DOHH2 (cell line): ENCODE results near the gene GOLIM4.

Source experiments
- H3F3A ChIP-seq: fragments of 200-600 bp; sonication (generic), shearing (Covaris generic); 2 replicates; pipeline ENCODE4 v1.6.0; 2016; ENCODE audit warnings: antibody characterized with exemption, mild to moderate bottlenecking; ENCODE audit not compliant: control insufficient read depth, insufficient read depth
- H3K27ac ChIP-seq: fragments of 200-600 bp; sonication (generic); 2 replicates; pipeline ENCODE4 v1.5.1; 2014; ENCODE audit warnings: low read depth, mild to moderate bottlenecking, low read length, moderate library complexity
- H3K27me3 ChIP-seq: fragments of 200-600 bp; sonication (generic); 2 replicates; pipeline ENCODE4 v1.6.1; 2014; ENCODE audit warnings: mild to moderate bottlenecking, low read length, mixed read lengths; ENCODE audit not compliant: control insufficient read depth
- H3K36me3 ChIP-seq: fragments of 200-600 bp; sonication (generic); 2 replicates; pipeline ENCODE4 v1.6.1; 2014; ENCODE audit warnings: mild to moderate bottlenecking, low read length, moderate library complexity, mixed read lengths; ENCODE audit not compliant: control insufficient read depth
- H3K4me1 ChIP-seq: fragments of 200-600 bp; sonication (generic); 2 replicates; pipeline ENCODE4 v1.6.1; 2014; ENCODE audit warnings: mild to moderate bottlenecking, low read length, mixed read lengths; ENCODE audit not compliant: control insufficient read depth
- H3K4me2 ChIP-seq: fragments of 200-600 bp; sonication (generic); 2 replicates; pipeline ENCODE4 v1.6.0; 2014; ENCODE audit warnings: mild to moderate bottlenecking, low read length, moderate library complexity
- H3K4me3 ChIP-seq: fragments of 200-600 bp; sonication (generic); 2 replicates; pipeline ENCODE4 v1.5.1; 2014; ENCODE audit warnings: mild to moderate bottlenecking, low read length, mixed read lengths
- H3K79me2 ChIP-seq: fragments of 200-600 bp; sonication (generic); 2 replicates; pipeline ENCODE4 v1.6.1; 2014; ENCODE audit warnings: mild to moderate bottlenecking, low read length, mixed read lengths; ENCODE audit not compliant: control insufficient read depth
- H3K9me2 ChIP-seq: fragments of 200-600 bp; sonication (generic); replicated peaks from 2 replicates; pipeline ENCODE4 v1.6.1; 2014; ENCODE audit warnings: mild to moderate bottlenecking, low read length, mixed read lengths; ENCODE audit not compliant: control insufficient read depth
- H3K9me3 ChIP-seq: fragments of 200-600 bp; sonication (generic); 2 replicates; pipeline ENCODE4 v1.6.1; 2014; ENCODE audit warnings: antibody characterized with exemption, low read length, mixed read lengths; ENCODE audit not compliant: control insufficient read depth, insufficient read depth
- H4K20me1 ChIP-seq: fragments of 200-600 bp; sonication (generic); 2 replicates; pipeline ENCODE4 v1.6.0; 2014; ENCODE audit warnings: low read depth, mild to moderate bottlenecking, antibody characterized with exemption, low read length, moderate library complexity; ENCODE audit not compliant: control insufficient read depth, insufficient read depth
- CTCF ChIP-seq: fragments of 200-600 bp; sonication (generic); IDR thresholded peaks from one replicate; pipeline ENCODE4 v1.5.1; 2014; ENCODE audit warnings: antibody characterized with exemption, mild to moderate bottlenecking, low read depth, low read length; ENCODE audit not compliant: poor library complexity, severe bottlenecking
- EZH2phosphoT487 ChIP-seq: fragments of 200-600 bp; sonication (generic); IDR thresholded peaks from 2 replicates; pipeline ENCODE4 v1.6.1; 2017; ENCODE audit warnings: borderline replicate concordance, mild to moderate bottlenecking, antibody characterized with exemption, low read length, moderate library complexity, mixed read lengths

The GOLIM4 gene

GRCh38 chr3:168071591-168072322 is 24.0 kb downstream of the GOLIM4 start:
- H3K4me2 ChIP-seq = no peak overlapping the region
- no peaks in the 10 kb centered on the region for H3K9me2 ChIP-seq
- no peaks in the 10 kb centered on the region for H3K9me3 ChIP-seq
- no peaks in the 10 kb centered on the region for H3K36me3 ChIP-seq
- no peak for TF ChIP-seq EZH2phosphoT487
- TF ChIP-seq CTCF = no peak
- peaks cover 5% of the 10 kb centered on the region; the same call in 1 of the 2 replicates for H3K4me1 ChIP-seq
- H3K79me2 ChIP-seq = no peaks in the 10 kb centered on the region
- H3F3A ChIP-seq = no peaks in the 10 kb centered on the region
- H3K27me3 ChIP-seq = no peaks in the 10 kb centered on the region
- no peak overlapping the region for H3K27ac ChIP-seq
- no peak overlapping the region for H3K4me3 ChIP-seq
- H4K20me1 ChIP-seq = no peaks in the 10 kb centered on the region

GRCh38 chr3:168070919-168071318 is 24.8 kb downstream of the GOLIM4 start:
- H3K36me3 ChIP-seq = no peaks in the 10 kb centered on the region
- H3K4me3 ChIP-seq = no peak overlapping the region
- H3K9me2 ChIP-seq = no peaks in the 10 kb centered on the region
- H3K4me1 ChIP-seq = peaks cover 5% of the 10 kb centered on the region; the same call in 1 of the 2 replicates
- H3K9me3 ChIP-seq = no peaks in the 10 kb centered on the region
- no peaks in the 10 kb centered on the region for H3F3A ChIP-seq
- TF ChIP-seq EZH2phosphoT487 (no peak), CTCF (no peak)
- no peaks in the 10 kb centered on the region for H3K27me3 ChIP-seq
- no peaks in the 10 kb centered on the region for H4K20me1 ChIP-seq
- no peak overlapping the region for H3K27ac ChIP-seq
- H3K4me2 ChIP-seq = no peak overlapping the region
- no peaks in the 10 kb centered on the region for H3K79me2 ChIP-seq

GRCh38 chr3:168068346-168068745 is 27.4 kb downstream of the GOLIM4 start:
- no peaks in the 10 kb centered on the region for H3K9me2 ChIP-seq
- H3K79me2 ChIP-seq = no peaks in the 10 kb centered on the region
- no peak overlapping the region for H3K27ac ChIP-seq
- H3K4me3 ChIP-seq = no peak overlapping the region
- H3K4me2 ChIP-seq = no peak overlapping the region
- H4K20me1 ChIP-seq = no peaks in the 10 kb centered on the region
- no peaks in the 10 kb centered on the region for H3K36me3 ChIP-seq
- TF ChIP-seq EZH2phosphoT487 (no peak), CTCF (no peak)
- H3K9me3 ChIP-seq = no peaks in the 10 kb centered on the region
- no peaks in the 10 kb centered on the region for H3K4me1 ChIP-seq
- H3K27me3 ChIP-seq = no peaks in the 10 kb centered on the region
- no peaks in the 10 kb centered on the region for H3F3A ChIP-seq
